T-helper 2 cell treated with Interferon-gamma antibody and Interleukin-4, amounts not matched to agents 5 μg/mL and 100 μg/mL, for 36 hours (primary cell): ENCODE results near the gene RARG.

ENCODE experiments used
- DNase-seq: peaks from one replicate; pipeline ENCODE4 v3.0.0; 2021; ENCODE audit warnings: low spot score
- H3K27ac Mint-ChIP-seq: one replicate; pipeline ENCODE4 v1.8.0; 2021; ENCODE audit warnings: mild to moderate bottlenecking, mixed read lengths
- H3K27me3 Mint-ChIP-seq: one replicate; pipeline ENCODE4 v1.8.0; 2021; ENCODE audit warnings: low read depth, mixed read lengths
- H3K36me3 Mint-ChIP-seq: one replicate; pipeline ENCODE4 v1.8.0; 2021; ENCODE audit warnings: low read depth, mixed read lengths
- H3K4me1 Mint-ChIP-seq: one replicate; pipeline ENCODE4 v1.8.0; 2021; ENCODE audit warnings: low read depth, mixed read lengths
- H3K4me3 Mint-ChIP-seq: one replicate; pipeline ENCODE4 v1.8.0; 2022; ENCODE audit warnings: mild to moderate bottlenecking, moderate library complexity, mixed read lengths
- H3K9me3 Mint-ChIP-seq: one replicate; pipeline ENCODE4 v1.8.0; 2021; ENCODE audit warnings: mixed read lengths

The RARG gene

GRCh38 chr12:53255996-53256395, 24.0 kb upstream of the RARG start:
- peak overlapping the region; percentile 12 for H3K4me3 Mint-ChIP-seq

GRCh38 chr12:53254816-53255545, 23.0 kb upstream of the RARG start:
- H3K27me3 Mint-ChIP-seq: no peaks in the 10 kb centered on the region
- peak overlapping the region; percentile 22 for H3K4me3 Mint-ChIP-seq
- H3K27ac Mint-ChIP-seq: peak overlapping the region; percentile 50
- peaks cover 11% of the 10 kb centered on the region for H3K36me3 Mint-ChIP-seq
- H3K4me1 Mint-ChIP-seq: peaks cover 41% of the 10 kb centered on the region
- DNase-seq: no peak
- H3K9me3 Mint-ChIP-seq: no peaks in the 10 kb centered on the region

More at GRCh38 chr12:53255996-53256395, 24.0 kb upstream of the RARG start:
- DNase-seq: no peak
- Mint-ChIP-seq H3K36me3 (peaks cover 11% of the 10 kb centered on the region), H3K9me3 (no peaks in the 10 kb centered on the region), H3K27me3 (no peaks in the 10 kb centered on the region), H3K27ac (no peak overlapping the region), H3K4me1 (peaks cover 41% of the 10 kb centered on the region)

DNA sequence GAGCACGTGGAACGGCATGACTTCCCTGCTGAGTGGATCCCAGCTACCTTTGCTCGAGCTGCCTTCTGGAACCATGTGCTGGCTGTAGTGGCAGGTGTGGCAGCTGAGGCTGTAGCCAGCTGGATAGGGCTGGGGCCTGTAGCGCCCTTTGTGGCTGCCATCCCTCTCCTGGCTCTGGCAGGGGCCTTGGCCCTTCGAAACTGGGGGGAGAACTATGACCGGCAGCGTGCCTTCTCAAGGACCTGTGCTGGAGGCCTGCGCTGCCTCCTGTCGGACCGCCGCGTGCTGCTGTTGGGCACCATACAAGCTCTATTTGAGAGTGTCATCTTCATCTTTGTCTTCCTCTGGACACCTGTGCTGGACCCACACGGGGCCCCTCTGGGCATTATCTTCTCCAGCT, 21.3 kb upstream of the RARG start:
- Mint-ChIP-seq H3K4me1 (peaks cover 38% of the 10 kb centered on the region), H3K9me3 (no peaks in the 10 kb centered on the region), H3K4me3 (peak overlapping the region; percentile 97), H3K27ac (peak overlapping the region; percentile 90), H3K36me3 (peaks cover 11% of the 10 kb centered on the region), H3K27me3 (no peaks in the 10 kb centered on the region)
- no peak for DNase-seq

DNA sequence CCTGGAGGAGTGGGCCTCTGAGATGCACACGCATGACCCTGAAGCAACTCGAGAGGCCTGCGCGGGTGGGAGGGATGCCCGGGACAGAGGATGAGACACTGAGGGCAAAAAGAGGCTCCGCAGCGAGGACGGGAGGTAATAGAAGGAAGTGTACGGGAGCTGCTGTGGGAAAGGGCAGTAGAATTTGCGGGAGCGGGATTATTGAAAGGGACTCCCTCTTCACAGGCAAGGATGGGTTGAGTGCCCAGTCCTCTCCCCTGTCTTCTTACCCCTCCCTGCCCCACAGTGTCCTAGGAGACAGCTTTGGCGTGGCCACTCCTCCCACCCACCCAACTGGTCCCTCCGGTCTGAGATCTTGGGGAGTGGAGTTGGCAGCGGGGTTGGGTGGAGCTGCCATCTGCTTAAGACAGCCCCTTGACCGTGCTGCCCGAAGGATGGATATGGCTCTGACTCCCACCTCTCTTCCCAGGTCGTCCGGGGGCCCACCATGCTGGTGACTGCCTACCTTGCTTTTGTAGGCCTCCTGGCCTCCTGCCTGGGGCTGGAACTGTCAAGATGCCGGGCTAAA, 20.4 kb upstream of the RARG start:
- peak overlapping the region; percentile 90 for H3K27ac Mint-ChIP-seq
- peak overlapping the region; percentile 97 for H3K4me3 Mint-ChIP-seq
- peaks cover 38% of the 10 kb centered on the region for H3K4me1 Mint-ChIP-seq
- peaks cover 11% of the 10 kb centered on the region for H3K36me3 Mint-ChIP-seq
- H3K9me3 Mint-ChIP-seq: no peaks in the 10 kb centered on the region
- DNase-seq: no peak
- H3K27me3 Mint-ChIP-seq: no peaks in the 10 kb centered on the region

DNA sequence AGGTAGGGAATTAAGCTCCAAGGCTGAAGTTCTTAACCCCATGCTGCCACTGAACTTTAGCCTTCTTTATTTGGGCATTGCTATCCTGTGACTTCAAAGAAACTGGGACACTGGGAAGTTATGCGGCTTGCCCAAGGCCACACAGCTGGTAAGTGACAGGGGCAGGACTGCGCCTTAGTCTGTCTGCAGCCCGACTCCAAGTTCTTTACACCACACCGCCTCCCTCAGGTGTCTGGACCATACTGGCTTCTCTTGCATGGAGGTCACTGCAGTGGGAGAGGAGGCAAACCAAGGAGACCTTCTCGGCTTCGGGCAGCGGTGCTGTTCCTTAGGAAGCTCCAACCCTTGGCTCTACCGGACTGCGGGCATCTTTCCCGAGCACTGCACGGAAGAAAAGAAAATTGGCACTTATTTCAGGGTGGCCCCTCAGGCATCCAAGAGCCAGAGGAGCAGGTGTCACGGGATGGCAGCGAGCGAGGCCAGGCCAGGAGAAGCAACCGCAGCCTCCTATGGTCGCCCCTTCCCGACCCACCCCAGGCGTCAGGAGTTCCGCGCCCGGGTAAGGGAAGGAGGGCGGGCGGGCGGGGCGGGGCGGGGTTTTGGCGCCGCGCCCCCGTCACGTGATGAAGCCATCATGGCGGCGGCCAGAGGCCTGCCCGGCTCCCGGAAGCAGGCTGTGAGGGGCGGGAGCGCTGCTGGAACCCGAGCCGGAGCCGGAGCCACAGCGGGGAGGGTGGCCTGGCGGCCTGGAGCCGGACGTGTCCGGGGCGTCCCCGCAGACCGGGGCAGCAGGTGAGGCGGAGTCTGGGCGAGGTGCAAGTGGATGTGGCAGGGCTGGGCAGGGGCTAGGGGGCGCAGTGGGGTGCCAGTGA, 19.7 kb upstream of the RARG start:
- Mint-ChIP-seq H3K4me3 (peak overlapping the region; percentile 97), H3K9me3 (no peaks in the 10 kb centered on the region)

GRCh38 chr12:53245286-53245685, 13.3 kb upstream of the RARG start:
- Mint-ChIP-seq H3K27ac (no peak overlapping the region), H3K4me3 (no peak overlapping the region), H3K27me3 (peaks cover 25% of the 10 kb centered on the region), H3K9me3 (no peaks in the 10 kb centered on the region), H3K36me3 (no peaks in the 10 kb centered on the region), H3K4me1 (peaks cover 2% of the 10 kb centered on the region)
- no peak for DNase-seq

More for the DNA sequence above, 19.7 kb upstream of the RARG start:
- H3K4me1 Mint-ChIP-seq: peaks cover 38% of the 10 kb centered on the region
- DNase-seq: peak; percentile 74
- no peaks in the 10 kb centered on the region for H3K27me3 Mint-ChIP-seq
- H3K27ac Mint-ChIP-seq: peak overlapping the region; percentile 90
- peaks cover 11% of the 10 kb centered on the region for H3K36me3 Mint-ChIP-seq

DNA sequence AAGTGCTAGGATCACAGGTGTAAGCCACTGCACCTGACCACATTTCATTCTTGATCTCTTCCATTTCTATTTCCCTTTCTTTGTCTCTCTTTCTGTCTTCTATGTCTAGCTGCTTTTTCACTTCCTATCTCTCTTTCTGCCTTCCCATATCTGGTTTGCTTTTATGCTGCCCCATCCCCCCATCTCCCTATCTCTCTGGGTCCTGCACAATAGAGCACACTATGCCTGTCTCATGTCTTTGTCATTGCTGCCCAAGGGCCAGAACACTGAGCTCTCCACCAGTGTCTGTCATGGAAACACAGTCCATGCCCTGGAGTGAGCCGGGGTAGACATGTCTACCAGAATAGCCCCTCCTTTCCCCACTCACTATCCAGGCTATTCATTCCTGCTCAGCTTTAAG, 12.3 kb upstream of the RARG start:
- Mint-ChIP-seq H3K9me3 (no peaks in the 10 kb centered on the region), H3K27ac (no peak overlapping the region), H3K27me3 (peaks cover 25% of the 10 kb centered on the region), H3K4me3 (no peak overlapping the region), H3K36me3 (no peaks in the 10 kb centered on the region), H3K4me1 (peaks cover 2% of the 10 kb centered on the region)
- DNase-seq: no peak

DNA sequence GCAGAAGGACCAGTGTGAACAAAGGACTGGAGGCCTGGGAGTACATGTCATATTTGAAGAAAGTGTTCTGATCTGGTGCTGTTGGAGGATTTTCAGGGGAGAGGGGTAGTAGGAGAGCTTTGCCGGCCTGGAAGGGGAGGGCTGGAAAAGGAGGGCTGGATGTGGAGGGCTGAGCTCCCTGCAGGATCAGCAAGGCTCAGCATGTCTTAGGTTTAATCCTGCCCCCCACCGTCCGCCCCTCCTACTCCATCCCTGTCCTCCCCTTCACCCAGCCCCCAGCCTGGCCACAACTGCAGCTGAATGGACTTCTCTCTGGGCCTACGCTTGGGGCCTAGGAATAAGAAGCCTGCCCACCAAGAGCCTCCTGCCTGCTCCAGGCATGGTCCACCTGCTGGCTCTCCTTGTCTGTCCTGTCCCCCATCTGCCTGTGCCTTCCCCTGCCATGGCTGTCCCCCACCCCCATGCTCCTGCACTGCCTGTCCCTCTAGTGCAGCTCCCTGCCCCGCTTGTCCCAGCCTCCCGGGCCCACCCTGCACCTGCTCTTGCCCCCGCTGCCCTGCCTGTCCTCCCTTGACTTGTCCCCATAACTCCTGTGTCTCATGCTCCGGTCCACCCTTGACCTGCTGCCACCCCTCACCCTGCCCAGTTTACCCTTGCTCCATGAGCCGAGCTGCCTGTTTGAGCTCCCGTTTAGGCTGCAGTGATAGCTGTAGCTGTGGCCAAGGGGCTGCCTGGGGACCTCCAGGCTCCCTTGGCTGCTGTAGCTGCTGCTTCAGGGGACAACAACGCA, 9.8 kb upstream of the RARG start:
- Mint-ChIP-seq H3K4me1 (peaks cover 6% of the 10 kb centered on the region), H3K27ac (no peak overlapping the region), H3K36me3 (no peaks in the 10 kb centered on the region), H3K9me3 (no peaks in the 10 kb centered on the region), H3K27me3 (peaks cover 25% of the 10 kb centered on the region), H3K4me3 (no peak overlapping the region)
- no peak for DNase-seq

GRCh38 chr12:53239643-53240258, 7.7 kb upstream of the RARG start:
- no peak overlapping the region for H3K4me3 Mint-ChIP-seq
- no peaks in the 10 kb centered on the region for H3K9me3 Mint-ChIP-seq
- no peaks in the 10 kb centered on the region for H3K36me3 Mint-ChIP-seq
- DNase-seq: no peak
- H3K27me3 Mint-ChIP-seq: peaks cover 18% of the 10 kb centered on the region
- peaks cover 23% of the 10 kb centered on the region for H3K4me1 Mint-ChIP-seq
- no peak overlapping the region for H3K27ac Mint-ChIP-seq

DNA sequence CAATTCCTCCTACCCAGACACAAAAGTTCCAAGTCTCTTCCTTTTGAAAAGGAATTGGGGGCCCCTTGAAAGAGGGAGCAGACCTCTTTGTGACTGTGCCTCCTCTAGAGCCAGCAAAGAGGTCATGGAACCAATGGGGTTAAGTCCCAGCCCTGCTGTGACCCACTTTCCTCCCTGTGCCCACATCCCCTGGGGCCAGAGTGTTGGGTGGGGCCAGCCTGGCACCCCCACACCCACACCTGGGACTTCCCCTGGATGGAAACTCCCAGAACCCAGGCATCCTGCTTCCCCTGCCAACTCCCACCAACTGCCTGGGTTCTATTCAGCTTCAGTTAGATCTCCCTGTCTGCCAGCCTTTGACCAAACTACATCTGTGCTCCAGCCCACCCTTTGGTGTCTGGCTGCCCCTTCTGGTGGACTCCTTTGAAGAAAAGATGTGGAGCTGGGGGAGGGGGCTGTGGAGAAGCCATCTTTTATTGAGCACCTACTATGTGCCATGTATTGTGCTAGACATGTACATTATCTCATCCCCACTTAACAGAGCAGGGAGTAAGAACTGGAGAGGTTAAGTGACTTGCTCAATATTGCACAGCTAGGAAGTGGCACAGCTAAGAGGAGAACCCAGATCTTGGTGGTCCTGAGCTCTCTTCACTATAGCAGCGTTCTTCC, 4.6 kb upstream of the RARG start:
- no peak for DNase-seq
- Mint-ChIP-seq H3K4me3 (peak overlapping the region; percentile 35), H3K27me3 (no peaks in the 10 kb centered on the region), H3K27ac (peak overlapping the region; percentile 41), H3K36me3 (no peaks in the 10 kb centered on the region), H3K4me1 (peaks cover 36% of the 10 kb centered on the region), H3K9me3 (no peaks in the 10 kb centered on the region)

DNA sequence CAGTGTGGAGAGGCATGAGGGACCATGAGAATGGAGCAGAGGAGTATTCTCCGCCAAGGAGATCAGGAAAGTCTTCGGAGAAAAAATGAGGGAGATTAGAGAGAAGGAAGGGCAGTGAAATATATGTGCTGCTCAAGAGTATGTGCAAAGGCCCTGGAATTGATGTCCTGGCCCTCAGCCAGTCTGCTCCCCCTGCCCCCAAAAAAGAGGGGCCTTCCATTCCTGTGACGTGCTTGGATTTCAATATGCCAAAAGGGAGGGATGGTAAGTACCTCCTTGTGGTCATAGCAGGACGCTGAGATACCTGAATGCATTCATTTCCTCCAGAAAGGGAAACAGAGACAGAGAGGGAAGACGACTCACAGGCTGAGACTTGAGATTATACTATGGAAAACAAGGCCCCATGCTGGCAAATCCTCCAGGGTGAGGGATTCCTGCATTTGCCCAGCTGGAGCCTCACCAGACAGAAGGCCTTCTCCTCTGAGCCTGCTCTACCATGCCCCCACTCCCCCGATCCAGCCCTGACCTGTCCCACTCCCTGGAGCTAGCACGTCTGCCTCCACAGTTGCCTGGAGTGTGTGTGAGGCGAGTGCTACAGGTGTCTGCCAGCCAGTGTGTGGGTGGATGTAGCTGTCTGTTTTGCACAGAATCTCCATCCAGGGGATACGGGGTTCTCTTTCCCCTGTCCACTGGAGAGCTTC, 3.9 kb upstream of the RARG start:
- Mint-ChIP-seq H3K27me3 (no peaks in the 10 kb centered on the region), H3K4me3 (no peak overlapping the region), H3K9me3 (no peaks in the 10 kb centered on the region), H3K36me3 (no peaks in the 10 kb centered on the region), H3K27ac (no peak overlapping the region), H3K4me1 (peaks cover 36% of the 10 kb centered on the region)
- DNase-seq: no peak

DNA sequence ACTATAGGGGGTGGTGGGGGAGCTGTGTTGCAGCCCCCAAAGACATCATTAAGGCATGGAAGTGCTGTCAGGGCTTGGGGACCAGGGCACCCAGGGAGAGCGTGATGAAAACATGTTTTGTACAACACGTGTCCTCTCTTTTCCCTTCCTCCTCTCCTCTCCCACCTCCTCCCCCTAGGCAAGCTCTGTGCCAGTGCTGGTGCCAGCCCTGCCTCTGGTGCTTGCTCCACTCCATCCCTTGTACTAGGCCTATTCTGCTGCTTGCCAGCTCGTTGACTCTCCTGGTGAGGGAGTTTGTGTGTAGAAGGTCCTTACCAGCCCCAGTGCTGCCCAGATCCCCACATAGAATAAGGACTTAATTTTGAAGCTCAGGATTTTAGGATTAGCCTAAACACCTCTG, 3.2 kb upstream of the RARG start:
- Mint-ChIP-seq H3K9me3 (no peaks in the 10 kb centered on the region), H3K36me3 (no peaks in the 10 kb centered on the region), H3K4me3 (no peak overlapping the region), H3K4me1 (peaks cover 38% of the 10 kb centered on the region), H3K27ac (no peak overlapping the region), H3K27me3 (no peaks in the 10 kb centered on the region)
- DNase-seq: no peak
